ENCODE measurements around the gene NECAB3. TPM values are rescaled to one million over a fixed set of nuclear protein-coding genes. Genes with fewer than 3 reads are reported as not detected.

The NECAB3 gene
- total RNA-seq, 1 experiment from 2014 or later: 46.4 TPM

GRCh38 chr20:33658510-33658909 is 15.7 kb downstream of the NECAB3 start:
- no TSS peak for BruUV-seq (replicated peaks)
- no peaks in the 10 kb centered on the region for H3K9me3 ChIP-seq (ENCODE audit: control insufficient read depth, insufficient read depth, low read depth, low read length)
- ATAC-seq: no peak
- no peak overlapping the region for H3K27ac ChIP-seq (ENCODE audit: low read length)
- H3K4me1 ChIP-seq (ENCODE audit: control insufficient read depth, insufficient read depth, low read length): peaks cover 4% of the 10 kb centered on the region
- no peak for DNase-seq (ENCODE audit: low read depth, low spot score)
- intact Hi-C loops (cut with micrococcal nuclease; ENCODE audit: unreplicated experiment) (no loop called here), in situ Hi-C loops (cut with HindIII; ENCODE audit: low pct_unique_long_range_greater_than_20kb, low sequenced_read_pairs) (no loop called here)
- ChIA-PET POLR2A (no interaction called here), CTCF (no interaction called here)
- H3K36me3 ChIP-seq (ENCODE audit: control insufficient read depth, insufficient read depth, low read length): no peaks in the 10 kb centered on the region
- no peak overlapping the region for H3K4me3 ChIP-seq (ENCODE audit: low read depth in 2 of 2, low read length in 2 of 2)
- no peaks in the 10 kb centered on the region for H3K27me3 ChIP-seq (ENCODE audit: control insufficient read depth, insufficient read depth, low read length)
- TF ChIP-seq, protein P1, sequence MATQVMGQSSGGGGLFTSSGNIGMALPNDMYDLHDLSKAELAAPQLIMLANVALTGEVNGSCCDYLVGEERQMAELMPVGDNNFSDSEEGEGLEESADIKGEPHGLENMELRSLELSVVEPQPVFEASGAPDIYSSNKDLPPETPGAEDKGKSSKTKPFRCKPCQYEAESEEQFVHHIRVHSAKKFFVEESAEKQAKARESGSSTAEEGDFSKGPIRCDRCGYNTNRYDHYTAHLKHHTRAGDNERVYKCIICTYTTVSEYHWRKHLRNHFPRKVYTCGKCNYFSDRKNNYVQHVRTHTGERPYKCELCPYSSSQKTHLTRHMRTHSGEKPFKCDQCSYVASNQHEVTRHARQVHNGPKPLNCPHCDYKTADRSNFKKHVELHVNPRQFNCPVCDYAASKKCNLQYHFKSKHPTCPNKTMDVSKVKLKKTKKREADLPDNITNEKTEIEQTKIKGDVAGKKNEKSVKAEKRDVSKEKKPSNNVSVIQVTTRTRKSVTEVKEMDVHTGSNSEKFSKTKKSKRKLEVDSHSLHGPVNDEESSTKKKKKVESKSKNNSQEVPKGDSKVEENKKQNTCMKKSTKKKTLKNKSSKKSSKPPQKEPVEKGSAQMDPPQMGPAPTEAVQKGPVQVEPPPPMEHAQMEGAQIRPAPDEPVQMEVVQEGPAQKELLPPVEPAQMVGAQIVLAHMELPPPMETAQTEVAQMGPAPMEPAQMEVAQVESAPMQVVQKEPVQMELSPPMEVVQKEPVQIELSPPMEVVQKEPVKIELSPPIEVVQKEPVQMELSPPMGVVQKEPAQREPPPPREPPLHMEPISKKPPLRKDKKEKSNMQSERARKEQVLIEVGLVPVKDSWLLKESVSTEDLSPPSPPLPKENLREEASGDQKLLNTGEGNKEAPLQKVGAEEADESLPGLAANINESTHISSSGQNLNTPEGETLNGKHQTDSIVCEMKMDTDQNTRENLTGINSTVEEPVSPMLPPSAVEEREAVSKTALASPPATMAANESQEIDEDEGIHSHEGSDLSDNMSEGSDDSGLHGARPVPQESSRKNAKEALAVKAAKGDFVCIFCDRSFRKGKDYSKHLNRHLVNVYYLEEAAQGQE (IDR thresholded peaks at IDR 0.05; ENCODE audit: insufficient read depth in 1 of 2, low read depth in 2 of 2, low read length in 1 of 2): no peak
- TF ChIP-seq CTCF (IDR thresholded peaks at IDR 0.05): no peak
- TF ChIP-seq SIN3A (IDR thresholded peaks at IDR 0.05; ENCODE audit: borderline replicate concordance, insufficient read depth, low read depth, low read length): no peak
- no peak for TF ChIP-seq POLR2AphosphoS5 (IDR thresholded peaks at IDR 0.05; ENCODE audit: low read depth, low read length)
- no peak for TF ChIP-seq TCF7L2 (IDR thresholded peaks at IDR 0.05; ENCODE audit: low read depth, low read length)

DNA sequence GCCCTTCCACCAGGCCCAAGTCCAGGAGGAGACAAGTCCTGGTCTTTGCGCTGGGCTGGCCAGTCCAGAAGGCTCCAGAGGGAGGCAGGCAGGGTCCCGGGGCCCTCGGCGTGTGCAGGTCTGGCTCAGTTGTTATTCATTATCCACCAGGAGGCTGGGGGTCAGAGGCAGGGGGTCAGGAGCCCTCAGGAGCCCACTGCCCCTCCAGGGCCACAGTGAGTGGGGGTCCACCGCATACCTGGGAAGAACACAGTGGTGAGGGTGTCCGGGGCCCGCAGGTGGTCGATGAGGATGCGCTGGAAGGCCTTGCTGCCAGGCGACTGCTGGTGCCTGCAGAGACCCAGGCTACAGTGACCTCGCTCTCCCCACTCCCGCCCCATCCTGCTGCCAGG is 16.5 kb downstream of the NECAB3 start:
- in situ Hi-C loops (cut with HindIII; ENCODE audit: low pct_unique_long_range_greater_than_20kb, low sequenced_read_pairs) (no loop called here), intact Hi-C loops (cut with micrococcal nuclease; ENCODE audit: unreplicated experiment) (no loop called here)
- no TSS peak for BruUV-seq (replicated peaks)
- Histone ChIP-seq H3K4me3 (ENCODE audit: low read depth in 2 of 2, low read length in 2 of 2) (no peak overlapping the region), H3K27ac (ENCODE audit: low read length) (no peak overlapping the region), H3K9me3 (ENCODE audit: control insufficient read depth, insufficient read depth, low read depth, low read length) (no peaks in the 10 kb centered on the region), H3K36me3 (ENCODE audit: control insufficient read depth, insufficient read depth, low read length) (no peaks in the 10 kb centered on the region), H3K27me3 (ENCODE audit: control insufficient read depth, insufficient read depth, low read length) (no peaks in the 10 kb centered on the region), H3K4me1 (ENCODE audit: control insufficient read depth, insufficient read depth, low read length) (peaks cover under 1% of the 10 kb centered on the region; the same call in 1 of the 2 replicates)
- DNase-seq (ENCODE audit: low read depth, low spot score): no peak
- no peak for ATAC-seq
- no peak for TF ChIP-seq POLR2AphosphoS5 (IDR thresholded peaks at IDR 0.05; ENCODE audit: low read depth, low read length)
- TF ChIP-seq TCF7L2 (IDR thresholded peaks at IDR 0.05; ENCODE audit: low read depth, low read length): no peak
- TF ChIP-seq, protein P1 (IDR thresholded peaks at IDR 0.05; ENCODE audit: insufficient read depth in 1 of 2, low read depth in 2 of 2, low read length in 1 of 2): no peak
- no peak for TF ChIP-seq CTCF (IDR thresholded peaks at IDR 0.05)
- CTCF ChIA-PET: no interaction called here
- POLR2A ChIA-PET: no interaction called here

Measured in Panc1 (cell line).